H9 (cell line): ENCODE measurements around the gene RALGAPB. TPM values are rescaled to one million over a fixed set of nuclear protein-coding genes. Genes with fewer than 3 reads are reported as not detected.
"Not testable (repeated sequence)": the region's sequence is repeated elsewhere in the genome, so short reads cannot be mapped to it uniquely, and the experiment has no call there.

Experiments used
- DNase-seq: peaks from one replicate; pipeline ENCODE4 v3.0.0-alpha.2; 2017
- H2AFZ ChIP-seq: one replicate; pipeline ENCODE4 v1.6.1; 2013; ENCODE audit warnings: mild to moderate bottlenecking, low read length, control low read depth, moderate library complexity
- H2AK5ac ChIP-seq: 2 replicates; pipeline ENCODE4 v1.6.1; 2013; ENCODE audit warnings: low read length, control low read depth, mixed read lengths; ENCODE audit not compliant: insufficient read length
- H2BK120ac ChIP-seq: one replicate; pipeline ENCODE4 v1.6.1; 2013; ENCODE audit warnings: low read depth, mild to moderate bottlenecking, low read length, control low read depth, inconsistent platforms; ENCODE audit not compliant: poor library complexity, severe bottlenecking
- H2BK12ac ChIP-seq: 2 replicates; pipeline ENCODE4 v1.6.1; 2013; ENCODE audit warnings: low read length, control low read depth, mixed read lengths, low read depth; ENCODE audit not compliant: insufficient read length
- H2BK15ac ChIP-seq: 2 replicates; pipeline ENCODE4 v1.6.1; 2013; ENCODE audit warnings: low read depth, low read length, control low read depth
- H2BK20ac ChIP-seq: one replicate; pipeline ENCODE4 v1.6.1; 2013; ENCODE audit warnings: low read depth, mild to moderate bottlenecking, low read length, control low read depth, inconsistent platforms; ENCODE audit not compliant: poor library complexity, severe bottlenecking
- H2BK5ac ChIP-seq: 2 replicates; pipeline ENCODE4 v1.6.1; 2013; ENCODE audit warnings: low read length, control low read depth, mixed read lengths; ENCODE audit not compliant: insufficient read length
- H3K14ac ChIP-seq: 2 replicates; pipeline ENCODE4 v1.6.1; 2013; ENCODE audit warnings: low read length, control low read depth; ENCODE audit not compliant: insufficient read depth
- H3K18ac ChIP-seq: 2 replicates; pipeline ENCODE4 v1.6.1; 2013; ENCODE audit warnings: low read depth, mild to moderate bottlenecking, mixed read lengths, low read length, control low read depth; ENCODE audit not compliant: insufficient read length
- H3K23ac ChIP-seq: 2 replicates; pipeline ENCODE4 v1.6.1; 2013; ENCODE audit warnings: low read length, control low read depth, mixed read lengths, low read depth; ENCODE audit not compliant: insufficient read length
- H3K23me2 ChIP-seq: 2 replicates; pipeline ENCODE4 v1.6.1; 2013; ENCODE audit warnings: low read depth, mild to moderate bottlenecking, mixed read lengths, low read length, control low read depth; ENCODE audit not compliant: insufficient read length, poor library complexity, severe bottlenecking
- H3K27ac ChIP-seq: 2 replicates; pipeline ENCODE4 v1.5.1; 2013; ENCODE audit warnings: low read length, control low read depth, mixed read lengths, low read depth; ENCODE audit not compliant: insufficient read length
- H3K27me3 ChIP-seq: 2 replicates; pipeline ENCODE4 v1.6.1; 2013; ENCODE audit warnings: low read length, control low read depth, inconsistent platforms; ENCODE audit not compliant: insufficient read depth
- H3K4ac ChIP-seq: 2 replicates; pipeline ENCODE4 v1.6.1; 2013; ENCODE audit warnings: low read depth, mild to moderate bottlenecking, control low read depth, inconsistent platforms, low read length, moderate library complexity
- H3K4me1 ChIP-seq: 2 replicates; pipeline ENCODE4 v1.6.1; 2013; ENCODE audit warnings: low read length, control low read depth, inconsistent platforms; ENCODE audit not compliant: insufficient read depth
- H3K4me2 ChIP-seq: 2 replicates; pipeline ENCODE4 v1.6.1; 2013; ENCODE audit warnings: low read length, control low read depth, mixed read lengths; ENCODE audit not compliant: insufficient read length, insufficient read depth
- H3K56ac ChIP-seq: 2 replicates; pipeline ENCODE4 v1.6.1; 2013; ENCODE audit warnings: low read depth, mild to moderate bottlenecking, mixed read lengths, low read length, control low read depth; ENCODE audit not compliant: insufficient read length
- H3K79me1 ChIP-seq: 2 replicates; pipeline ENCODE4 v1.6.1; 2013; ENCODE audit warnings: low read depth, mild to moderate bottlenecking, moderate library complexity, low read length, control low read depth, inconsistent platforms; ENCODE audit not compliant: insufficient read depth, poor library complexity, severe bottlenecking
- H3K79me2 ChIP-seq: 2 replicates; pipeline ENCODE4 v1.6.1; 2013; ENCODE audit warnings: low read length, control low read depth, inconsistent platforms; ENCODE audit not compliant: insufficient read depth
- H3K9ac ChIP-seq: 2 replicates; pipeline ENCODE4 v1.6.1; 2013; ENCODE audit warnings: low read length, control low read depth, mixed read lengths; ENCODE audit not compliant: insufficient read length; ENCODE audit errors: extremely low read depth
- H3K9me3 ChIP-seq: one replicate; pipeline ENCODE4 v1.6.1; 2013; ENCODE audit warnings: low read depth, low read length, inconsistent platforms; ENCODE audit not compliant: control insufficient read depth
- H3T11ph ChIP-seq: one replicate; pipeline ENCODE4 v1.6.1; 2013; ENCODE audit warnings: mild to moderate bottlenecking, low read length, control low read depth, inconsistent platforms
- H4K20me1 ChIP-seq: one replicate; pipeline ENCODE4 v1.6.1; 2013; ENCODE audit not compliant: control insufficient read depth, insufficient read length, insufficient read depth
- H4K5ac ChIP-seq: 2 replicates; pipeline ENCODE4 v1.6.1; 2013; ENCODE audit warnings: low read depth, mild to moderate bottlenecking, mixed read lengths, low read length, control low read depth; ENCODE audit not compliant: insufficient read length
- H4K8ac ChIP-seq: replicated peaks from 2 replicates; pipeline ENCODE4 v1.6.1; 2013; ENCODE audit warnings: low read length, control low read depth, mixed read lengths, low read depth; ENCODE audit not compliant: insufficient read length
- H4K91ac ChIP-seq: 2 replicates; pipeline ENCODE4 v1.6.1; 2013; ENCODE audit warnings: low read depth, mild to moderate bottlenecking, moderate library complexity, mixed read lengths, low read length, control low read depth; ENCODE audit not compliant: insufficient read length
- H3K27ac Mint-ChIP-seq, 3 experiments: 2 replicates in 2 of 3; 3 replicates in 1 of 3; pipeline ENCODE4 v1.8.0; 2020 to 2021; ENCODE audit warnings: mixed read lengths in 3 of 3, mild to moderate bottlenecking in 1 of 3, moderate library complexity in 1 of 3
- H3K27me3 Mint-ChIP-seq: 2 replicates; pipeline ENCODE4 v1.8.0; 2021; ENCODE audit warnings: low read depth, mild to moderate bottlenecking, moderate library complexity, mixed read lengths
- H3K36me3 Mint-ChIP-seq, 3 experiments: 2 replicates in 2 of 3; 3 replicates in 1 of 3; pipeline ENCODE4 v1.8.0; 2020 to 2021; ENCODE audit warnings: low read depth in 3 of 3, mixed read lengths in 3 of 3; ENCODE audit not compliant: insufficient read depth in 1 of 3
- H3K4me1 Mint-ChIP-seq, 2 experiments: 2 replicates each; pipeline ENCODE4 v1.8.0; 2020; ENCODE audit warnings: mixed read lengths in 2 of 2
- H3K4me3 Mint-ChIP-seq, 2 experiments: 2 replicates in 1 of 2; 3 replicates in 1 of 2; pipeline ENCODE4 v1.8.0; 2020 to 2021; ENCODE audit warnings: mild to moderate bottlenecking in 2 of 2, mixed read lengths in 2 of 2, moderate library complexity in 1 of 2
- H3K9me3 Mint-ChIP-seq, 2 experiments: 2 replicates in 1 of 2; 3 replicates in 1 of 2; pipeline ENCODE4 v1.8.0; 2020; ENCODE audit warnings: mild to moderate bottlenecking in 2 of 2, mixed read lengths in 2 of 2, moderate library complexity in 1 of 2
- WGBS: extraction: QIAGEN DNeasy Blood & Tissue Kit; methylation state at CpG from one replicate; pipeline ENCODE4 v1.1.7; 2013; ENCODE audit warnings: missing lambda C conversion rate, low lambda C conversion rate, mixed read lengths; ENCODE audit not compliant: insufficient read length; ENCODE audit errors: extremely low coverage; 5-methylcytosine and 5-hydroxymethylcytosine counted together
- total RNA-seq: library from RNA; stranded (reverse); gene quantifications from 2 replicates; pipeline ENCODE4 v1.2.1, GENCODE V29; 2021
- TF ChIP-seq, protein P1 (sequence below): fragments of 200-600 bp; sonication (generic); conservative IDR thresholded peaks from 3 replicates; pipeline ENCODE4 v1.8.0; 2021; ENCODE audit warnings: antibody characterized with exemption, mild to moderate bottlenecking

The RALGAPB gene
- total RNA-seq, 1 experiment from 2014 or later, result 28.5 TPM

DNA sequence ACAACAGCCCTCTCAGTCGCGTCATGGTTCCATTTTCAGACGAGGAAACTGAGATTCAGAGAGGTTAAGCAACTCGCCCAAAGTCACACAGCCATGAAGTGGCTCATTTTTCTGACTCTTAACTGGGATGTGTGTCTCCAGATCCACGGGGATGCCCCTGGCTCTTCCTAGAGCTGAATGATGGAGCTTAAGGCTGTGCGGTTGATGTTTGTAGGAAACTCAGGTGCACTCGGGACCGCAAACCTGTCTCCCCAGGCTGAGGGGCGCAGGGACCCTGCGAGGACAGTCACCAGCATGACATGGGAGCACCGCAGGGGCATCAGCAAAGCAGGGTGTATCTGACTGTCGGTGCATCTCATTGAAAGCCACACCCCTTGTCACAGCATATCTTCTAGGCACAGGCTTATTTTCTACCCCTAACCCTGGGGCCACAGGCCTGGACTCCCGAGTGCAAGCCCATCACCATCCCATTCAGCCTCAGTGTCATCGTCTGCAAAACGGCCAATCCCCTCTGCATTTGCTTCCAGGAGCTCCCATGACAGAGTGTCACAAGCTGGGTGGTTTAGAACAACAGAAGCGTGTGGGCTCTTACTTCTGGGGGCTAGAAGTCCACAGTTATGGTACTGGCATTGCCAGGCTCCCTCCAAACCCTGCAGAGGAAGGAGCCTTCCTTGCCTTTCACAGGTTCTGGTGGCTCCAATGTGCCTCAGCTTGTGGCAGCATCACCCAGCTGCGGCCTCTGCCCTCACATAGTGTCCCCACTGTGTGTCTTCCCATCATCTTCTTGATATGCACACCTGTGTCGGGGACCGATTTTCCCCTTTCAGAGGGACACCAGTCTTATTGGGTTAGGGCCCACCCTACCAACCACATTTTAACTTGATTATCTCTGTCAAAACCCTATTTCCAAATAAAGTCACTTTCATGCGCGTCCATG is 119.1 kb downstream of the RALGAPB start:
- H2BK120ac ChIP-seq, result no peak overlapping the region
- H3K9ac ChIP-seq, result no peak overlapping the region
- no peaks in the 10 kb centered on the region for H4K20me1 ChIP-seq
- H3T11ph ChIP-seq, result no peak overlapping the region
- H3K27ac ChIP-seq, result no peak overlapping the region
- H3K23ac ChIP-seq, result no peak overlapping the region
- H2BK15ac ChIP-seq, result no peak overlapping the region
- WGBS, result no CpG with 5 or more reads among the region's 21 CpGs
- no peaks in the 10 kb centered on the region for H3K27me3 ChIP-seq
- Mint-ChIP-seq H3K27me3 (no peaks in the 10 kb centered on the region), H3K36me3 (no peaks in the 10 kb centered on the region), H3K4me1 (peaks cover 0 to 5% of the 10 kb centered on the region in 2 experiments; a peak in 3 of 4 replicates), H3K27ac (peak overlapping the region in 1 of 3 experiments; percentile 11; a peak in 2 of 7 replicates), H3K9me3 (no peaks in the 10 kb centered on the region), H3K4me3 (no peak overlapping the region)
- H3K18ac ChIP-seq, result no peak overlapping the region
- no peak overlapping the region for H2AK5ac ChIP-seq
- H3K4me1 ChIP-seq, result no peaks in the 10 kb centered on the region
- TF ChIP-seq, protein P1, sequence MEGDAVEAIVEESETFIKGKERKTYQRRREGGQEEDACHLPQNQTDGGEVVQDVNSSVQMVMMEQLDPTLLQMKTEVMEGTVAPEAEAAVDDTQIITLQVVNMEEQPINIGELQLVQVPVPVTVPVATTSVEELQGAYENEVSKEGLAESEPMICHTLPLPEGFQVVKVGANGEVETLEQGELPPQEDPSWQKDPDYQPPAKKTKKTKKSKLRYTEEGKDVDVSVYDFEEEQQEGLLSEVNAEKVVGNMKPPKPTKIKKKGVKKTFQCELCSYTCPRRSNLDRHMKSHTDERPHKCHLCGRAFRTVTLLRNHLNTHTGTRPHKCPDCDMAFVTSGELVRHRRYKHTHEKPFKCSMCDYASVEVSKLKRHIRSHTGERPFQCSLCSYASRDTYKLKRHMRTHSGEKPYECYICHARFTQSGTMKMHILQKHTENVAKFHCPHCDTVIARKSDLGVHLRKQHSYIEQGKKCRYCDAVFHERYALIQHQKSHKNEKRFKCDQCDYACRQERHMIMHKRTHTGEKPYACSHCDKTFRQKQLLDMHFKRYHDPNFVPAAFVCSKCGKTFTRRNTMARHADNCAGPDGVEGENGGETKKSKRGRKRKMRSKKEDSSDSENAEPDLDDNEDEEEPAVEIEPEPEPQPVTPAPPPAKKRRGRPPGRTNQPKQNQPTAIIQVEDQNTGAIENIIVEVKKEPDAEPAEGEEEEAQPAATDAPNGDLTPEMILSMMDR, result no peak
- H2BK12ac ChIP-seq, result no peak overlapping the region
- no peak overlapping the region for H3K4me2 ChIP-seq
- H3K9me3 ChIP-seq, result no peaks in the 10 kb centered on the region
- H4K5ac ChIP-seq, result no peak overlapping the region
- H3K79me2 ChIP-seq, result no peaks in the 10 kb centered on the region
- H2BK20ac ChIP-seq, result no peak overlapping the region
- no peaks in the 10 kb centered on the region for H3K79me1 ChIP-seq
- no peak overlapping the region for H4K8ac ChIP-seq
- H2AFZ ChIP-seq, result no peak overlapping the region
- H4K91ac ChIP-seq, result no peak overlapping the region
- H2BK5ac ChIP-seq, result no peak overlapping the region
- no peak overlapping the region for H3K4ac ChIP-seq
- no peaks in the 10 kb centered on the region for H3K23me2 ChIP-seq
- no peak overlapping the region for H3K14ac ChIP-seq
- H3K56ac ChIP-seq, result no peak overlapping the region
- no peak for DNase-seq

DNA sequence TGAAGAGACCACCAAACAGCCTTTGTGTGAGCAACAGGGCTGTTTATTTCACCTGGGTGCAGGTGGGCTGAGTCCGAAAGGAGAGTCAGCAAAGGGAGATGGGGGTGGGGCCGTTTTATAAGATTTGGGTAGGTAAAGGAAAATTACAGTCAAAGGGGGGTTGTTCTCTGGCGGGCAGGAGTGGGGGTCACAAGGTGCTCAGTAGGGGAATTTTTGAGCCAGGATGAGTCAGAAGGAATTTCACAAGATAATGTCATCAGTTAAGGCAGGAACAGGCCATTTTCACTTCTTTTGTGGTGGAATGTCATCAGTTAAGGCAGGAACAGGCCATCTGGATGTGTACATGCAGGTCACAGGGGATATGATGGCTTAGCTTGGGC is 119.8 kb downstream of the RALGAPB start:
- H2AK5ac ChIP-seq, H3K79me2 ChIP-seq, H3K36me3 Mint-ChIP-seq, H3K27me3 ChIP-seq, H4K5ac ChIP-seq, H3K4ac ChIP-seq, H3K4me1 Mint-ChIP-seq, H3K4me3 Mint-ChIP-seq, H3K27ac ChIP-seq, H3T11ph ChIP-seq, H3K4me1 ChIP-seq, H2BK20ac ChIP-seq, H3K23me2 ChIP-seq, H3K27me3 Mint-ChIP-seq, H4K8ac ChIP-seq, H3K18ac ChIP-seq, H3K9me3 ChIP-seq, H3K9me3 Mint-ChIP-seq, H3K9ac ChIP-seq, H3K27ac Mint-ChIP-seq, H3K4me2 ChIP-seq, H3K23ac ChIP-seq, DNase-seq, H2AFZ ChIP-seq, H2BK15ac ChIP-seq, H3K14ac ChIP-seq, H4K20me1 ChIP-seq, H2BK5ac ChIP-seq, H4K91ac ChIP-seq, H3K56ac ChIP-seq, H2BK120ac ChIP-seq, H2BK12ac ChIP-seq, H3K79me1 ChIP-seq: not testable (repeated sequence)
- WGBS, result no CpG with 5 or more reads among the region's 3 CpGs
